Activated CD4-positive, alpha-beta memory T cell treated with anti-CD3 and anti-CD28 coated beads for 36 hours (primary cell): ENCODE measurements around the gene APCDD1. TPM values are rescaled to one million over a fixed set of nuclear protein-coding genes. Genes with fewer than 3 reads are reported as not detected.
"Not testable (repeated sequence)": the region's sequence is repeated elsewhere in the genome, so short reads cannot be mapped to it uniquely, and the experiment has no call there.

ENCODE experiments used
- CTCF ChIA-PET: fragments of 350-600 bp; sonication (Branson Sonifier 250); formaldehyde crosslinking; loops from one replicate; lab custom pipeline; 2021; ENCODE audit warnings: antibody characterized with exemption, inconsistent platforms; lab: Charles Lee
- POLR2A ChIA-PET: fragments of 350-600 bp; sonication (Branson Sonifier 250); formaldehyde crosslinking; loops from one replicate; lab custom pipeline; 2021; ENCODE audit warnings: antibody characterized with exemption; lab: Charles Lee
- DNase-seq: peaks from one replicate; pipeline ENCODE4 v3.0.0-alpha.2; 2020
- H3K27ac Mint-ChIP-seq: one replicate; pipeline ENCODE4 v1.8.0; 2021; ENCODE audit warnings: mixed read lengths
- H3K27me3 Mint-ChIP-seq: one replicate; pipeline ENCODE4 v1.8.0; 2021; ENCODE audit warnings: mixed read lengths
- H3K36me3 Mint-ChIP-seq: one replicate; pipeline ENCODE4 v1.8.0; 2021; ENCODE audit warnings: mixed read lengths
- H3K4me1 Mint-ChIP-seq: one replicate; pipeline ENCODE4 v1.8.0; 2021; ENCODE audit warnings: low read depth, mixed read lengths
- H3K4me3 Mint-ChIP-seq: one replicate; pipeline ENCODE4 v1.8.0; 2021; ENCODE audit warnings: mild to moderate bottlenecking, mixed read lengths
- H3K9me3 Mint-ChIP-seq: one replicate; pipeline ENCODE4 v1.8.0; 2021; ENCODE audit warnings: mixed read lengths
- intact Hi-C: fragments of 100-400 bp; cut with micrococcal nuclease; formaldehyde crosslinking; loops from one replicate; pipeline ENCODE4 v1.15.1; 2023
- total RNA-seq, 2 experiments: library from RNA; stranded (reverse); gene quantifications; one replicate each; pipeline ENCODE4 v1.2.3, GENCODE V29; 2021

The APCDD1 gene
- total RNA-seq, 2 experiments from 2014 or later, result not detected

DNA sequence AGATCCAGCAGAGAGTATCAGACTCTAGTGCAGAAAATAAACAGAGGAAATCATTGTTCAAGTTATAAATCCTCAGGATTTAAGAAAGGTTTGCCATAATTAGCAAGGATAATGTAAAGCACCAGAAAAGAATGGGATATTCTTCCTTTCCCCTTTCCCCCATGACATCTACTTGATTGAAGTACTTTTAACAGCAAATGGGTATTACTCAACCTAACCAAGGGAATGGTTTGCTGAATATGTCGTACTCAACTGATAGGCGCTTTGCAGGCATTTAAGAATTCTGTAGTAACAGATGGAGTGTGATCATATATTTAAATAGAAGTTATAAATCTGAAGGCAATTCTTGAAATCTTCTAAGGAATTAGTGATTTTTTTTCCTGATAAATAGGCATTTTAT lies 2.7 kb downstream of the APCDD1 start:
- DNase-seq, result no peak
- Mint-ChIP-seq H3K4me3 (no peak overlapping the region), H3K4me1 (peaks cover 2% of the 10 kb centered on the region), H3K36me3 (no peaks in the 10 kb centered on the region), H3K27me3 (peaks cover 53% of the 10 kb centered on the region), H3K27ac (no peak overlapping the region), H3K9me3 (no peaks in the 10 kb centered on the region)
- intact Hi-C loops, result no loop called here
- CTCF ChIA-PET, result no interaction called here
- POLR2A ChIA-PET, result no interaction called here

- no peaks in the 10 kb centered on the region for H3K9me3 Mint-ChIP-seq
These were observed 3.3 kb downstream of the APCDD1 start for GRCh38 chr18:10457767-10458166.

GRCh38 chr18:10458691-10459090 lies 4.3 kb downstream of the APCDD1 start:
- H3K36me3 Mint-ChIP-seq, result no peaks in the 10 kb centered on the region

More at GRCh38 chr18:10457767-10458166, 3.3 kb downstream of the APCDD1 start:
- Mint-ChIP-seq H3K4me1 (peaks cover 2% of the 10 kb centered on the region), H3K4me3 (no peak overlapping the region), H3K36me3 (no peaks in the 10 kb centered on the region), H3K27ac (no peak overlapping the region), H3K27me3 (peaks cover 47% of the 10 kb centered on the region)
- ChIA-PET POLR2A (no interaction called here), CTCF (no interaction called here)
- intact Hi-C loops, result no loop called here
- DNase-seq, result no peak

DNA sequence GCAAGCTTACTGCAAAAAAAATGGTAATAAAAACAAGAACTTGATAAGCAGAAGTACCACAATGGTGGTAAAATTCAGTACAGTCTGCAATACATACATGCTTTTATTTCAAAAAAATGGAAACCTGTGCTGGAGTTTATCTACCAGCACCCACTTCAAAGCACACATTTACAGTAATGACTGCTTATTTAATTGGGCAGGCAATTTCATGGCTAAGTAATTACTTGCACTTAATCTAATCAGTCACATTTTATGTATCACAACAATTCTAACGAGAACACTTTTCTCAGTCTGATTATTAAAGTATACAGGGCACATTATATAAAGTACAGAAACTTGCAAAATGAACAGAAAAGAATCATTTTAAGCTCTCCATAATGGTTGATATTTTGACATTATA lies 5.2 kb downstream of the APCDD1 start:
- Mint-ChIP-seq H3K4me3 (no peak overlapping the region), H3K27ac (no peak overlapping the region), H3K9me3 (no peaks in the 10 kb centered on the region), H3K27me3 (peaks cover 35% of the 10 kb centered on the region), H3K36me3 (no peaks in the 10 kb centered on the region), H3K4me1 (peaks cover 2% of the 10 kb centered on the region)
- ChIA-PET POLR2A (no interaction called here), CTCF (no interaction called here)
- no peak for DNase-seq
- intact Hi-C loops, result no loop called here

More at GRCh38 chr18:10458691-10459090, 4.3 kb downstream of the APCDD1 start:
- peaks cover 2% of the 10 kb centered on the region for H3K4me1 Mint-ChIP-seq
- no peak for DNase-seq
- intact Hi-C loops, result no loop called here
- H3K4me3 Mint-ChIP-seq, result no peak overlapping the region
- peaks cover 38% of the 10 kb centered on the region for H3K27me3 Mint-ChIP-seq
- no peak overlapping the region for H3K27ac Mint-ChIP-seq
- CTCF ChIA-PET, result no interaction called here
- H3K9me3 Mint-ChIP-seq, result no peaks in the 10 kb centered on the region
- POLR2A ChIA-PET, result no interaction called here

DNA sequence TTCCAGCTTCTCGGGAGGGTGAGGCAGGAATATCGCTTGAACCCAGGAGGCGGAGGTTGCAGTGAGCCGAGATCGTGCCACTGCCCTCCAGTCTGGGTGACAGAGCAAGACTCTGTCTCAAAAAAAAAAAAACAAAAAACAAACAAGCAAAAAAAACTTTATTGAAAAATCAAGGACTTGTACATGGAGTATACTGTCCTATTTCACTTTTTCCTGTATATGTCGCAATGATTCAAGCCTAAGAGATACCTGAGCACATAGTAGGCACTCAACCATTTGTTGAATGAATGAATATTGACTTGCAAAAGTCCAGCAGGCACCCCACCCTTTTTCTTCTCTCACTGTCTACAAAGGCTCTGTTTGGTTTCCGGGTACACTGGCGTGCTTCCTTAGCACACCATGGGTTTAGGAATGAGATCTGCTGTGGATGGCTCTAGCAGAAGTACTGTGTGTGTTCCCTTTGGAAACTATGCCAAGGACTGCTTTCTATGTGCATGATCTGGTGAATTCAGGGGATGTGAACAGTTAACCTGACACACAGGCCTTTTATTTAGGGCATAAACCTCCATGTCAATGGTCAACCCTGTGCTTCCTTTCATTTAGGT lies 6.1 kb downstream of the APCDD1 start:
- DNase-seq, result no peak
- no peaks in the 10 kb centered on the region for H3K9me3 Mint-ChIP-seq
- H3K27me3 Mint-ChIP-seq, result peaks cover 31% of the 10 kb centered on the region
- intact Hi-C loops, result no loop called here
- H3K36me3 Mint-ChIP-seq, result no peaks in the 10 kb centered on the region
- ChIA-PET CTCF (no interaction called here), POLR2A (no interaction called here)
- no peaks in the 10 kb centered on the region for H3K4me1 Mint-ChIP-seq
- H3K4me3 Mint-ChIP-seq, result no peak overlapping the region
- H3K27ac Mint-ChIP-seq, result no peak overlapping the region

GRCh38 chr18:10461989-10462388 lies 7.6 kb downstream of the APCDD1 start:
- DNase-seq, result no peak
- Mint-ChIP-seq H3K27me3 (peaks cover 20% of the 10 kb centered on the region), H3K4me1 (no peaks in the 10 kb centered on the region), H3K4me3 (no peak overlapping the region), H3K36me3 (no peaks in the 10 kb centered on the region), H3K27ac (no peak overlapping the region), H3K9me3 (no peaks in the 10 kb centered on the region)
- ChIA-PET CTCF (no interaction called here), POLR2A (no interaction called here)
- intact Hi-C loops, result no loop called here

DNA sequence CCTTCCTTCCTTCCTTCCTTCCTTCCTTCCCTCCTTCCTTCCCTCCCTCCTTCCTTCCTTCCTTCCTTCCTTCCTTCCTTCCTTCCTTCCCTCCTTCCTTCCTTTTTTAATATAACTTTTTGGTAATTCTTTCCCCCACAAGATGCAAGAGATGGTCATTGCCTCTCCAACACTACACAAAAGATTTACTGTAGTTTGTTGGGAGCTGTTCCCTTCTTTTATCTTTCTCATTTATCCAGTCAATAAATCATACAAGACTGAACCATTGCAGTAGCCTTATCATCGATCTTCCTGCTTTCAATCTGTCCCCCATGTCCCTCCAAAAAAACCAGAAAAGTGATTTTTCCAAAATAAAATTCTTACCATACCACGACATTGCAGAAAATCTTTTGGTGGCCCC lies 8.2 kb downstream of the APCDD1 start:
- Mint-ChIP-seq H3K27me3 (peaks cover 15% of the 10 kb centered on the region), H3K4me3 (no peak overlapping the region), H3K36me3 (no peaks in the 10 kb centered on the region), H3K27ac (no peak overlapping the region), H3K4me1 (no peaks in the 10 kb centered on the region), H3K9me3 (no peaks in the 10 kb centered on the region)
- ChIA-PET POLR2A (no interaction called here), CTCF (no interaction called here)
- DNase-seq, result no peak
- intact Hi-C loops, result no loop called here

DNA sequence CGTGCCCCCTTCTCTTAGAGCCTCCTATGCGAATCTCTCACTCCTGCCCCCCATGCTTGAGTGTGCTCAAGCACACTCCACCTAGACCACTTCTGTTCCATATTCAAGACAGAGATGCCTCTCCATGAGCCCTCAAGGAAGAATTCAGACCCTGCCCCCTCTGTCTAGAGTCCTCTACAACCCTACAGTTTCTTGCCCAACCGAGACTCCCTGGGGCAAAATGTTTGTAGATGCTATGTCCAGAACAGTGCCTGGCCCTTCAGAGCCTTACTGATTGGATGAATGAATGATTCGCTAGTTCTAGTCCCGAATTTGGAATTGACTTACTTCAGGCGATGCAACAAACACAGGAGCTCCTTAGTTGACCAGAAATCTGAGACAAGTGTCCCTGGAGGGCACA lies 8.7 kb downstream of the APCDD1 start:
- CTCF ChIA-PET, result no interaction called here
- no peaks in the 10 kb centered on the region for H3K36me3 Mint-ChIP-seq
- no peaks in the 10 kb centered on the region for H3K9me3 Mint-ChIP-seq
- H3K4me3 Mint-ChIP-seq, result no peak overlapping the region
- POLR2A ChIA-PET, result no interaction called here
- H3K4me1 Mint-ChIP-seq, result no peaks in the 10 kb centered on the region
- H3K27me3 Mint-ChIP-seq, result peaks cover 13% of the 10 kb centered on the region
- intact Hi-C loops, result no loop called here
- H3K27ac Mint-ChIP-seq, result no peak overlapping the region
- DNase-seq, result no peak

GRCh38 chr18:10463741-10464140 lies 9.3 kb downstream of the APCDD1 start:
- H3K9me3 Mint-ChIP-seq, result no peaks in the 10 kb centered on the region
- no peak overlapping the region for H3K27ac Mint-ChIP-seq
- no peaks in the 10 kb centered on the region for H3K4me1 Mint-ChIP-seq
- no peak overlapping the region for H3K4me3 Mint-ChIP-seq
- ChIA-PET CTCF (interaction anchor here (0.9 kb wide), 1 partner anchor 16 kb away, joined by 4 read pairs; no protein-coding TSS in a partner anchor), POLR2A (no interaction called here)
- H3K27me3 Mint-ChIP-seq, result peaks cover 11% of the 10 kb centered on the region
- DNase-seq, result no peak
- intact Hi-C loops, result no loop called here
- no peaks in the 10 kb centered on the region for H3K36me3 Mint-ChIP-seq

- CTCF ChIA-PET, result interaction anchor here (0.9 kb wide), 1 partner anchor 17 kb away, joined by 4 read pairs; no protein-coding TSS in a partner anchor
These were observed 9.8 kb downstream of the APCDD1 start for GRCh38 chr18:10464161-10464648.

DNA sequence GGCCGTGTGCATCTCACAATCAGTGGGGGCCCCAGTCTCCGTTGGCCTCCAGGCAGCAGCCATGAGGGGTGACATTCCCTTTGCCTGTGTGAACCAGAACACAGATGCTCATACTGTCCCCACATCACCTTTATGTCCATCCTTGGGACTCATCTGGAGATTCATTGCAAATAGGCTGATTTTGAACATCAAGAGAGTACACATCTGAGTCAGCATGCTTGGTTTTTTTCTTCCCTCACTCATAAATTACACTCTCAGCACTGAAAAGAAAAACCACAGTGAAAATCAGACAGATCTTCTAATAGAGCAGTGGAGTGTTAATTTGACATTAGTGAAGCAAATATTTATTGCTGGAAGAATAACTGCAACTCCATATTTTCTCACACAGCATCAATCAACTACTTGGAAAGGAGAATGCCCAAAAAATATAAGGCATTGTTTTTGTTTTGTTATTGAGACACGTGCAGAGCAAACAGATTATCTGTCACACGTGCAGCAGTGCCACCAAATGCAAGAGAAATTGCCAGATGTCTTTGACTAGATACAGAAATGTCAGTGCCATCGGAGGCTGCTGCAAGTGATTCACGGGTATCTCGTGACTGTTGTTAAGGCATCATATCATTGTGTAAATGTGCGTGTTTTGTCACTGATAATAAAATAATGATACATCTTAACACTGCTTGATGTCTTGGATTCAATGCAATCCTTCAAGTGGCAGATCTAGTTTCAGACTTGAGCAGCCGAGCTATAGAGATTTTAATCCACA lies 10.9 kb downstream of the APCDD1 start:
- intact Hi-C loops, result no loop called here
- CTCF ChIA-PET, result no interaction called here
- Mint-ChIP-seq H3K4me3 (no peak overlapping the region), H3K36me3 (no peaks in the 10 kb centered on the region), H3K27me3 (peaks cover 6% of the 10 kb centered on the region), H3K27ac (no peak overlapping the region), H3K4me1 (no peaks in the 10 kb centered on the region), H3K9me3 (no peaks in the 10 kb centered on the region)
- DNase-seq, result no peak
- POLR2A ChIA-PET, result no interaction called here

More at GRCh38 chr18:10464161-10464648, 9.8 kb downstream of the APCDD1 start:
- H3K4me3 Mint-ChIP-seq, POLR2A ChIA-PET, H3K27me3 Mint-ChIP-seq, H3K9me3 Mint-ChIP-seq, H3K36me3 Mint-ChIP-seq, DNase-seq, H3K27ac Mint-ChIP-seq, intact Hi-C loops, H3K4me1 Mint-ChIP-seq: not testable (repeated sequence)

GRCh38 chr18:10470429-10470828 lies 16.0 kb downstream of the APCDD1 start:
- ChIA-PET POLR2A (no interaction called here), CTCF (no interaction called here)
- no peaks in the 10 kb centered on the region for H3K9me3 Mint-ChIP-seq
- H3K27me3 Mint-ChIP-seq, result peaks cover 13% of the 10 kb centered on the region
- H3K4me3 Mint-ChIP-seq, result no peak overlapping the region
- no peaks in the 10 kb centered on the region for H3K36me3 Mint-ChIP-seq
- no peak overlapping the region for H3K27ac Mint-ChIP-seq
- intact Hi-C loops, result no loop called here
- H3K4me1 Mint-ChIP-seq, result no peaks in the 10 kb centered on the region
- DNase-seq, result no peak
